HPDE6-E6E7 (cell line): ENCODE measurements around the gene SAT1.

Experiments
- DNase-seq: peaks from one replicate; pipeline ENCODE4 v3.0.0; 2011; ENCODE audit warnings: missing footprints; ENCODE audit errors: extremely low spot score

The SAT1 gene

GRCh38 chrX:23776363-23776762 is 6.6 kb upstream of the SAT1 start:
- DNase-seq: no peak

GRCh38 chrX:23779025-23779424 is 3.9 kb upstream of the SAT1 start:
- no peak for DNase-seq

- DNase-seq: no peak
Measured at GRCh38 chrX:23782455-23782854, 518 bp upstream of the SAT1 start.

- no peak for DNase-seq
Measured at GRCh38 chrX:23783589-23784469, 856 bp downstream of the SAT1 start.

GRCh38 chrX:23784470-23785331 is 1.7 kb downstream of the SAT1 start:
- no peak for DNase-seq

- DNase-seq: no peak
Measured at GRCh38 chrX:23785580-23785979, 2.6 kb downstream of the SAT1 start.

- no peak for DNase-seq
Measured at GRCh38 chrX:23786268-23786815, 3.4 kb downstream of the SAT1 start.

GRCh38 chrX:23787745-23788118 is 4.8 kb downstream of the SAT1 start:
- DNase-seq: no peak

GRCh38 chrX:23788521-23788920 is 5.5 kb downstream of the SAT1 start:
- no peak for DNase-seq

- no peak for DNase-seq
Measured at GRCh38 chrX:23788946-23789345, 6.0 kb downstream of the SAT1 start.

GRCh38 chrX:23789386-23790154 is 6.6 kb downstream of the SAT1 start:
- DNase-seq: no peak

- DNase-seq: no peak
Measured at GRCh38 chrX:23790155-23790497, 7.2 kb downstream of the SAT1 start.

GRCh38 chrX:23792861-23793553 is 10.0 kb downstream of the SAT1 start:
- no peak for DNase-seq

GRCh38 chrX:23795221-23795620 is 12.2 kb downstream of the SAT1 start:
- DNase-seq: no peak

GRCh38 chrX:23797371-23798128 is 14.6 kb downstream of the SAT1 start:
- no peak for DNase-seq

- DNase-seq: no peak
Measured at GRCh38 chrX:23799469-23800065, 16.6 kb downstream of the SAT1 start.

- DNase-seq: no peak
Measured at GRCh38 chrX:23802431-23802830, 19.5 kb downstream of the SAT1 start.

GRCh38 chrX:23803931-23804381 is 21.0 kb downstream of the SAT1 start:
- DNase-seq: peak; percentile 55

- no peak for DNase-seq
Measured at GRCh38 chrX:23804578-23804977, 21.6 kb downstream of the SAT1 start.

- DNase-seq: no peak
Measured at GRCh38 chrX:23805389-23805788, 22.4 kb downstream of the SAT1 start.
